Stimulated activated CD4-positive, alpha-beta T cell treated with anti-CD3 and anti-CD28 coated beads, Interleukin-15, amount 100 ng/mL, for 1 hour (primary cell): ENCODE measurements around the gene IL18R1.
"Not testable (repeated sequence)": the region's sequence is repeated elsewhere in the genome, so short reads cannot be mapped to it uniquely, and the experiment has no call there.

ENCODE experiments used
- DNase-seq, 2 donors: peaks; one replicate each; pipeline ENCODE4 v3.0.0-alpha.2; 2020; ENCODE audit warnings: low read depth in 1 of 2, low spot score in 1 of 2

IL18R1 gene, protein sequence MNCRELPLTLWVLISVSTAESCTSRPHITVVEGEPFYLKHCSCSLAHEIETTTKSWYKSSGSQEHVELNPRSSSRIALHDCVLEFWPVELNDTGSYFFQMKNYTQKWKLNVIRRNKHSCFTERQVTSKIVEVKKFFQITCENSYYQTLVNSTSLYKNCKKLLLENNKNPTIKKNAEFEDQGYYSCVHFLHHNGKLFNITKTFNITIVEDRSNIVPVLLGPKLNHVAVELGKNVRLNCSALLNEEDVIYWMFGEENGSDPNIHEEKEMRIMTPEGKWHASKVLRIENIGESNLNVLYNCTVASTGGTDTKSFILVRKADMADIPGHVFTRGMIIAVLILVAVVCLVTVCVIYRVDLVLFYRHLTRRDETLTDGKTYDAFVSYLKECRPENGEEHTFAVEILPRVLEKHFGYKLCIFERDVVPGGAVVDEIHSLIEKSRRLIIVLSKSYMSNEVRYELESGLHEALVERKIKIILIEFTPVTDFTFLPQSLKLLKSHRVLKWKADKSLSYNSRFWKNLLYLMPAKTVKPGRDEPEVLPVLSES

DNA sequence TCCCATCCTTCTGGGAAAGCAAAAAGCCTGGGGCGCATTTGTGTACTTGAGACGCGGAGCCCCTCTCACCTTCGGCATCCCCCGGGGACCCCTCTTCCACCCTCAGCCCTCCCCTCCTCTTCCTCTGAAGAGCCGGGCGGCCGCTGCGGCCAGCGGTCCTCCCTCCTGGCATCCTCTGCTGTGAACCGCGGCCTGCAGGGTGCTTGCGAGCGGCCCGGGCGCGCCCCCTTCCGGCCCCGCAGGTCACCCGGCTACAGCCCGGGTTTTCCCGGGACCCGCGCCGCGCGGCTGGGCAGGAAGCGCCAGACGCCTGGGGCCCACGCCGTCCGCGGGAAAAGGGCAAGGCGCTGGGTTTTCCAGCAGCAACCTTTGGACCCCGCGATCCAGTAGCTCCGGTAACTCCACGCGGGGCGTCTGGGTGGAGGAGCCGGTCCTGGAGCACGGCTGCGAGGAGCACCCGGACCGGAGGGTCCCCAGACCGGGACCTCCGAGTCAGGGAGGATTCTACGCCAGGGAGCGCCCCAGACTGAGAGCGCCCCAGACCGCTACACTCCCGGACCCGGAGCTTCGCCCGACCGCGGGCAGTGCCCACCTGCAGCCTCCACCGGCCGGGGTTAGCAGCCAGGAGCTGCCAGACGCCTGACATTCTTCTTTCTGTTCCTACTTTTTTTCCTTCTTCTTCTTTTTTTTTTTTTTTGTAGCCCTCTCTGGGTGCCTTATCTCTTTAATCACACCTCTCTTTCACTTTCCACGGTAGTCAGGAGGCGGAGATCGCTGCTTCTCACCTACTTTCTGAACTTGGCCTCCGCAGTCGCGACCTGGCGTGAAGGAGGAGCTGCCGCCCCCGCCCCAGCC, at the start of gene IL18R1:
Gene IL18R1 (plus strand): TSS at position 271 of the 855 bp plus-strand sequence. CDS start 6,865 bp downstream, outside the sequence.
- peak; percentile 36 to 60 for DNase-seq

DNA sequence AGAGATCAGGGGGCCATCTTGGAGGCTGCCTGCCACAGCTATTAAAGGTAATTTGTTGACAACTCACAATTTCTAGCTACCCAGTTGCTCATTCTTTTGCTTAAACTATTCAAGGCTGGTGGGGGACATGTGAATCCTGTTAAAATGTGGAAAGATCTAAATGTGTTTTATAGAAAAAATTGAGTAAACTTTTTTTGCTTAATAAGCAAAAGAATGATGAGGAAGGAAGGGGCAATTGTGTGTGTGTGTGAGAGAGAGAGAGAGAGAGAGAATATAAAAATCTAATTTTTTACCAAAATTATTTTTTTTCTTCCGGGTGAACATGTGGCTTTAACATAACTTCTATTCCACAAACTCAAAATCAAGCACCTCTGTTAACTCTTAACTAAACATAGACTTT, 49.5 kb upstream of the IL18R1 start:
- no peak for DNase-seq

DNA sequence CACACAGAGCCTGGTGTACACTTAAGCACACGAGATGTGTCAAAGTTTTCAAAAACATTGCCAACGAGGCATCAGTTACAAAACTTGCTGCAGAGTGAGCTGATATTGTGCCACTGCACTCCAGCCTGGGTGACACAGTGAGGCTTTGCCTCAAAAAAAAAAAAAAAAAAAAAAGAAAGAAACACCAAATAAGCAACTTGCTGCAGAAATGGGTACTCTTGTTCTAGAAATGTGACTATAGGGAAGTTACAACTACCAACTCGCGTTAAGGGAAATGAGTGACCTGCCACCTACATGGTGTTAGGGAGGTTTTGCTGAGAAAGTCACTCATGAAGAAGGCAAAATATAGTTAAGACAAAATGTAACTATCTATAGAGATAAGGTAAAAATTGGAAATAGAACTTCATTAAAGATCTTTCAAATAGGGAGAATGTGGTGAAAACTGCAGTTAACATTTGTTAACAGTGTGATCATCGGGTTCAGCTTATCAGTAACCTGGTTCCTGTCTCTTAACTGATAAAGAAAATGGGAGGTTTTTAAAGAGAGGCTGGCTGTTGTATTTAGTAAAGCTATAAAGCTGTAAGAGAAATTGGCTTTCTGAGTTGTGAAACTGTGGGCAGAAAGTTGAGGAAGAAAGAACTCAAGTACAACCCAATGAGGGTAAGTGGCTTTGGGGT, 44.5 kb upstream of the IL18R1 start, which contains the start of gene IL1RL1:
Gene IL1RL1 (plus strand): TSS at position 600 of the 677 bp plus-strand sequence. CDS start 26,702 bp downstream, outside the sequence.
- no peak for DNase-seq

DNA sequence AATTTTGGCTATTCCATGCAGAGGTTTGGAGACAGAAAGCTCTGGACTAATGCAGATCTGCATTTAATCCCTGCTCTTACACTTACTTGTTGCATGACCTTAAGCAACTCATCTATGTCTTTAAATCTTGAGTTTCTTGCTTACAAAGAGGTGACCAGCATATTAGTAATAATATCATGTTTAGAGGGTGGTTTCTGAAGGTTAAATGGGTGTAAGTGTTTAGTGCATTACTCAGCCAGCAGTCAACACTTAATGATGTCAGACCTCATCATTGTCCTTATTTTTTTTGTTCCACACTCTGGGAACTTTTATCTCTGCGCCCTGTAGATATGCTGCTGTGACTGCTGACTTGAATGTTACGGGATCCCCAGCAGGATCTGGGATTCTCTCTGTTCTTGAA, 42.6 kb upstream of the IL18R1 start:
- no peak for DNase-seq

DNA sequence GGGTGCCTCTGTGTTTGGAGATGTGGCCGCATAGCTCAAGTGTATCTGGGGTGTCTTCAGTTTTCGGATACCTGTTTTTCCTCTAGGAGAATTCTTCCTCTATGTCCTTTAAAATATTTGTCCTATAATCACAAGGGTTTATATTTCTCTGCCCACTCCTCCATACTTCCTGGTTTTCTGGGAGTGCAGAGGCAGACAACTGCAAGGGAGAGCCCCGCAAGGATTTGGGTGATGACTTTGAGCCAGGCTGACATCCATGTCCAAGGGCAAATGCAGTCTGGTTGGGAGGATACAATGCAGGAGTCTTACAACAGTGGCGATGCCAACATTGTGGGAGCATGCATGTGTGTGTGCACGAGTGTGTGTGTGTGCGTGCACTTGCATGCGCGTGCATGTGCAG, 42.1 kb upstream of the IL18R1 start:
- DNase-seq = no peak

DNA sequence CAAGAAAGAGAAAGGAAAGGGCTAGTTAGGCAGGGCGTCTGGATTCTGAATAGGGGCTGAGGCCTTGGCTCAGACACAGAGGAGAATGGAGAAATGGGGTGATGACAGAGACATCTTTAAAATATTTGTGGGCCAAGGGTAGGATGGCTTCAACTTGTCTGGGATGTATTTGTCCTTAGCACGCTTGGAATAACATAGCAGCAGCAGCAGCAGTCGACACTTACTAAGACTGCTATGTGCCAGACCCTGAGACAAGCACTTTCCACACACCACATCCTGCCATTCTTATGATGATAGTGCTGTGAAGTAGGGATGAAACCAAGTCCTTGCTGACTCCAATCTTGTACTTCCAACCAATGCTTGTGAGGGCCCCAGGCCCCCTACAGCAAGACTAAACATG, 41.6 kb upstream of the IL18R1 start:
- no peak for DNase-seq

DNA sequence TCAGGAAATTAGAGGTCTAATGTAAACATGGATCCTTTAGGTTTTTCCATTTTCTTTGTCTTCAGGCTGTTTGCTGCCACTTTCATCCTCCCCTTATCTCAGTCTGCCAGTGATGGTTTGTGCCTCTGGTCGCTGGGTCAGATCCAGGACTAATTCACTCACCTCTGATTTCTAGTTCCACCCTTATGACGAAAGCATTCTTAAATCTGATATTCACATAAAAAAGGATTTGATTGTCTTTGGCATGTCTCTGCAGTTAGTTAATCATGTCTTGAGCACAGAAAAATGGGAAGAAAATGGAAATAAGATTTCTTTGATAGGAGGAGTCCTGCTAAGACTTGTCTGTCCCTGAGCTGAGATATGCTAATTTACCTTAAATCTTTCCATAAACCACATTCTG, 39.7 kb upstream of the IL18R1 start:
- DNase-seq = no peak

DNA sequence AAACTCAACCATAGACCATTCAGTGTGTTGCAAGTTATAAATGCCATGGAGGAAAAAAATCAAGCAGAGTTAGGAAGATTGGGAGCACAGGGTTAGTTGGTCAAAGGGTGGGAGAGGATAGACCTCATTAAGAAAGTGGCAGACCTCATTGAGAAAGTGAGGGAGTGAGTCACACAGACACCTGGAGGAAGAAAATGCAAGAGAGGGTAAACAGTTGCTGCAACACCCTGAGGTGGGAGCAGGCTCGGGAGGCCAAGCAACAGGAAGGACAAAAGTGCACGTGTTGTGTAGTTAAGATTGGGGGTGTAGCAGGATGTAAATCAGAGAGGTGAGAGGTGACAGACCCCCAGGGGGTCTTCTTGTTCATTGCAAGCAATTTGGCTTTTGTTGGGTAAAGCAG, 37.9 kb upstream of the IL18R1 start:
- DNase-seq = no peak

DNA sequence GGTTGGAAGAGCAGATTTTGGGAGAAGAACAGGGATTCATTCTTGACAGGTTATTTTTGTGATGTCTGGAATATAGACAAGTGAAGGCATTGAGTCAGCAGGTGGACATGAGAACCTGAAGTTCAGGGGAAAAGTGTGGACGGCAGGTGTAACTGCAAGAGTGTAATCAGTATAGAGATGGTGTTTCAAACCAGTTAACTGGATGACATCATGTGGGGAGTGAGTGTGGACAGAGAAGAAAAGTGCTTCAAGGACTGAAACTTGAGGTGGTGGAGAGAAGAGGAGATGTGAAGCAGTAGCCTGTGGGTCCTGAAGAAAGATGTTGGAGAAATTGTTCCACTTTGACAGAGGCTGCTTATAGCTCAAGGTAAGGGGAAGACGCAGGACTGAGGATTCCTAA, 37.2 kb upstream of the IL18R1 start:
- DNase-seq = no peak

DNA sequence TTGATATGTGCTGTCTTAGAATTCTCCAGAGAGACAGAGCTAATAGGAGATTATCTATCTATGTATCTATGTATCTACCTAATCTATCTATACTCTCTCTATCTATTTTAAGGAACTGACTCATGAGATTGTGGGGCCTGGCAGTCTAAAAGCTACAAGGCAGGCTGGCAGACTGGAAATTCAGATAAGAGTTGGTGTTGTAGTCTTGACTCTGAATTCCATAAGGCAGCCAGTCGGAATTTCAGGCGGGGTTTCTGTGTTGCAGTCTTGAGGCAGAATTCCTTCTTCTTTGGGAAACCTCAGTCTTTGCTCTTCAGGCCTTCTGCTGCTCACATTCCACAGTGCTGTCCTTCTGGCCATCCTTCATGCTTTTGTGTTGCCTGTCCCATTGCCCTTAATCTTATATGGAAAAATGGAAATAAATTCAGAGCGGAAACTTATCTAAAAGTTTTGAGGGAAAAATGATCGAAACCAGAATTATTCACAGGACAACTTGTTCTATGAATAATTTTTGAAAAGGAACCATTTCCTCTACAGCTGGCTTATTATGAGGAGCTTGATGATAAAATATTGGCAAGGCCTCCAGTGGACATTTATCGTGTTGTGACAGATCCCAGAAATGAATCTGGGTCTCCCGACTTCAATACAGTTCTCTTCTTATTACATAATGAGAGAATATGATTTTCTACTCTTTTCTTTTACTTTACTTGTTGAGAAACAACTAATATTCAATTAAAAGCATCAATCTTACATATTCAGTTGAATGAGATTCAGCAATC, 33.5 kb upstream of the IL18R1 start:
- no peak for DNase-seq

DNA sequence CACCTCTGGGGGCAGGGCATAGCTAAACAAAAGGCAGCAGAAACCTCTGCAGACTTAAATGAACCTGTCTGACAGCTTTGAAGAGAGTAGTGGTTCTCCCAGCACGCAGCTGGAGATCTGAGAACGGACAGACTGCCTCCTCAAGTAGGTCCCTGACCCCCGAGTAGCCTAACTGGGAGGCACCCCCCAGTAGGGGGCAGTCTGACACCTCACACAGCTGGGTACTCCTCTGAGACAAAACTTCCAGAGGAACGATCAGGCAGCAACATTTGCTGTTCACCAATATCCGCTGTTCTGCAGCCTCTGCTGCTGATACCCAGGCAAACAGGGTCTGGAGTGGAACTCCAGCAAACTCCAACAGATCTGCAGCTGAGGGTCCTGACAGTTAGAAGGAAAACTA, 30.7 kb upstream of the IL18R1 start:
- not testable (repeated sequence) for DNase-seq

DNA sequence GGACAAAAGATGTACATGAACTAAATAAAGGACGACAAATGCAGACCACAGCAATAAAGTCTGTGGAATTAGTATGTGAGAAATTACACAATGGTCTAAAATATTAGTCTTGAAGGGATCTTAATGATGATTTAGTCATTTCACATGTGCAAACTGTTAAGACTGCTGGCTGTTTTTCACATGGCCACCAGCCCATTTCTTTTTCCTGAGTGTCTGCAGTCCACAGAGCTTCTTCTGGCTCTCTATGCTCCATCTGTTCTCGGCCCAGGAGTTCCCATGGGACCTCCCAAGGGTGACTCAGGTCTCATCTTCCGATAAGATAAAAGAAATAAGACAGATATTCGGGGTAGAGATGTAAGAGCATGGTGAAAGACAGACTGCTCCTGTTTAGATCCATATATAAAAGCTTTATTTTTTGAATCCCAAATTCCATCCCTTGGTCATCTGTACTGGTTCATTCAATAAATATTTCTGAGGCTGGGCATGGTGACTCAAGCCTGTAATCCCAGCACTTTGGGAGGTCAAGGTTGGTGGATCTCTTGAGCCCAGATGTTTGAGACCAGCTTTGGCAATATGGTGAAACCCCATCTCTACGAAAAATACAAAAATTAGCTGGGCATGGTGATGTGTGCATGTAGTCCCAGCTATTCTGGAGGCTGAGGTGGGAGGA, 24.1 kb upstream of the IL18R1 start:
- no peak for DNase-seq

DNA sequence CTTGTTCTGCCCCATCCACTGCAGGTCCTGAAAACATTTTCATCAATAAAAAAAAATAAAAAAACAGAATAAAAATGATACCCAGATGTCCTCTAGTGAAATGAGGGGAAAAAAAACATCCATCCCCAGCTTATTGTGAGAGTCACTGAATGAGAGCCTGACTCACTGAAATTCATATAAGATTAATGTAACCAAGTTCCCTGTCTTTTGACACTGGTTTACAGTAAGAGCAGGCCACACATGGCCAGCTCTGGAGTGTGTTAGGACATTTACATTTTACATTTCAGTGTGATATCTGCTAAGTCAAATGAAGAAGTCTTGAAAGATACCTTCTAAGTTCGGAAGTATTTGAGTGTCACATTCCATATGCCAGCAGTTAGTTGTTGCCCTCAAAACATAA, 21.1 kb upstream of the IL18R1 start:
- no peak for DNase-seq

DNA sequence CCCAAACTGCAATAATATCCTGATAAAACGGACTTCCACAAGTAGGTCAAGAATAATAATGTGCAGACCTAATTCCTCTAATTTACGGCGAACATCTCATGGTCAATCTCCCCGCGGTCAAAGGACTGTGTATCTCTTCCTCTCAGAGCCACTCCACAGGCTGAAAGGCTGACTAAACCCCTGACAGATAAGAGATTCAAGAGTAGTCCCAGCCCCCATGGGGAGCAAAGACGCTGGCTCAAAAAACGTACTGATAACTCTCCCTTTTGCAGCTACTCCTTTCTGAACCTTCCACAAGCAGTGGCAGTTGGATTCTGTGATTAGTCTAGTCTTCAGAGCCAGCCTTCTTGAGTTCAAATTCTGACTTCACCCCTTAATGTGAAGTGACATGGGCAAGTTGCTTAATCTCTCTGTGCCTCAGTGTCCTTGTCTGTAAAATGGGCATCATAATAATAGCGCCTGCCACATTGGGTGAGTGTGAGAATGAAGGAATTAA, 19.7 kb upstream of the IL18R1 start:
- DNase-seq = no peak

DNA sequence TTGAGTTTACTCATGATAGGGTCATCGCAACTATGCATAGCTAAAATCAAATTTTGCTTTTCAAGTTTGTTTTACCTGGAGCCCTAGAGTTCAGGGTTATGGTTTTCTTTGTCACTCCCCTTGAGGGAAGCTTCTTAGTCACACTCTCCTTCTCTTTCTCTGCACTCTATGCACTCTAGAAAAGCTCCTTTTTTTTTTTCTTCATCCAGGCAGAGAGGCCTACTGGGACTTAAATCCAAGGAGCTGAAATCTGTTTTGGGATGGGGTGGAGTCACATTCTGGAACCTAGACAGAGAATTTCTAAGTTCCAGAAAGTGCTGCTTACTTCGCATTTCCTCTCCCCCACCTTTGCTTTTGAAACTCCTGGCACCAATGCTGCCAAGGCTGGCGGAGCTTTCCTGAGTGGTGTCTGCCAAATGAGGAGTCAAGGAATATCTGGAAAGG, 19.1 kb upstream of the IL18R1 start:
- no peak for DNase-seq

DNA sequence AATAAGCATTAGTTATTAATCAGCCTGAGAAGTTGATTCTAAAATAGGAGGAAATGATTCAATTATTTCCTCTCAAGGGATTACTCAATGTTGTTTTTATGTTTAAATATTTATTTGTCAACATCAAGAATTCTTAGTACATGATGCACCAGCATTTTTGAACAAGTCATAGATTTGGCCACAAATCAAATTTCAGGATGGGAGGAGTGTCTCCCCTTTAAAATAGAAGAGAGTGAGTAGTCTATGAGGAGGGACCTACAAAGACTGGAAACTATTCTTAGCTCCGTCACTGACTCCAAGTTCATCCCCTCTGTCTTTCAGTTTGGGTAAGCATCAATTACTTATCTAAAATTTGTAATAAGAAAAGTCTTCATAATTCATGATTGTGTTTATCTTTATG, 18.6 kb upstream of the IL18R1 start:
- no peak for DNase-seq

DNA sequence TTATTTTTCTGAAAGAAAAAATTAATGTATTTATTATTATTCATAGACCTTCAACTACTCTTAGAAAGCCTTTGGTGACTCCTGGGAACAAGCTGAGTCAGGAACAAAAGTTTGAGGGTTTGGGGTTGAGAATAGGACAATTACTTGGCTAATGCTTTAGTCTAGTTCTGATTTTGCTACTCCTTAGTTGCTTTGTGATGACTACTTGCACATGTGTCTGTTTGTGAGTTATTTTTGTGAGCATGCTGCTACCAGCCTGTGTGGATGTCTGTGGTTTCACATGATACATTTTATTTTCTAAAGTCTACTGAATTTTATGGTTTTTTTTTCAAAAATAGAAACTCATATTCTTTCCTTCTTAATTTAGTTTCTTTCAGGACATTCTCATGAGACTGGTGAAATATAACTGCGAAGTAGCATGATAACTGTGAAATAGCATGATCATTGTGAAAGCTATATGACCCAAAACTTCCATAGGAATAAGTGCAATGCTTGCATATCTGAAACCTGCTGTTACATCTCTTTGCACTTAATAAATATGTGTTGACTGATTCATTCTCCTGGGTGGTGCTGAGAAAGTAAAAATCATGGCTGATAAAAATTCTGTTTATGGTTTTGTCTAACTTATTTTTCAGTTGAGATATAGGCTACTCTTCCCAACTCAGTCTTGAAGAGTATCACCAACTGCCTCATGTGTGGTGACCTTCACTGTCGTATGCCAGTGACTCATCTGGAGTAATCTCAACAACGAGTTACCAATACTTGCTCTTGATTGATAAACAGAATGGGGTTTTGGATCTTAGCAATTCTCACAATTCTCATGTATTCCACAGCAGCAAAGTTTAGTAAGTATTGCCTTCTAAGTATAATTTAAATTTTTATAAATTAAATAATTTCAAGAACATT, 17.9 kb upstream of the IL18R1 start:
- DNase-seq = no peak

DNA sequence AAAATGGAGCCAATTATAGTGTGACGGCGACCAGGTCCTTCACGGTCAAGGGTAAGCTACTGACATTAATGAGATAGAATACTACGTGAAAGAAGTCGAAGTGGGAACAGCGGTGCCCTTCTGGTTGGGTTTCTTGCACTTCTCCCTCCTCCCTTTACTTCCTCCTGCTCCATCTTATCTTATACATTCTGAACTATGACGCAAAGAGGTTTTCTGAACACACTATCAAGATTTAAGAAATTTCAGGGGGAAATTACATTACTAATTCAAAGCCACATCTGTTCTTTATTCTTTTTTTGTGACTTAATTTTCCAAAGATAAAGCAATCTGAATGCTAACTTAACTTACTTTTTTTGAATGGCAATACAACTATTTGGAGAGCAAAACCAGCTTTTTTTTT, 14.8 kb upstream of the IL18R1 start:
- no peak for DNase-seq

DNA sequence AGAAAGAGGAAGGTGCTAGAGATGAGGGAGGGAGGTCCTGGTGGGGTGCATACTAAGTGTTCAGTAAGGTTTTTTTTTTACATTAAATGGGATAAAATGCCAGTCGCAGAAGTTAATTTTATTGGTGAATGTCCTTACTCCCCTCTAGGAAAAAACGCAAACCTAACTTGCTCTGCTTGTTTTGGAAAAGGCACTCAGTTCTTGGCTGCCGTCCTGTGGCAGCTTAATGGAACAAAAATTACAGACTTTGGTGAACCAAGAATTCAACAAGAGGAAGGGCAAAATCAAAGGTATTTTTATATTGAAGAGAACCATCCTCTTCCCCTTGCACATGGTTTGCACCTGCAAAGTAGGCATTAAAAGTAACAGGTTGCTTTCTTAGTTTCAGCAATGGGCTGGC, 12.7 kb upstream of the IL18R1 start:
- DNase-seq = no peak
